ENCODE measurements around the gene GTF2F2.

DNA sequence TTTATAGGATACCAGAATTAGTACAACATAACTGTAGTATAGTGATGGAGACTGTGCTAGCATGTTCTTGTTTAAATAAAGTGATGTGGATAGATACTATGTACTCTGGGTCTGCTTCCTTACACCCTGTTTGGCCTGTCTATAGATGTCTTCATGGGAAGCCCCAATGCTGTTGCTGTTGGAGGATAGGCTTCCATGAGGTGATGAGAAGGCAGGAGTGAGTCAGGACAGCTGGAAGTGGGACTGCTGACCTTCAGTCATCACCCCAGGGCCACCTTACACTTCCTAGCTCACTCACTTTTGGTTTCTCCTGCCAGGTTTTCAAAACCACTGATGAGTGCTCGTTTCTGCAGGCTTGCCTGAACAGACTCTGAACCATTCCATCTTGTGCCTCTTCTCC, 76.3 kb downstream of the GTF2F2 start:
- TF ChIP-seq, protein P1, sequence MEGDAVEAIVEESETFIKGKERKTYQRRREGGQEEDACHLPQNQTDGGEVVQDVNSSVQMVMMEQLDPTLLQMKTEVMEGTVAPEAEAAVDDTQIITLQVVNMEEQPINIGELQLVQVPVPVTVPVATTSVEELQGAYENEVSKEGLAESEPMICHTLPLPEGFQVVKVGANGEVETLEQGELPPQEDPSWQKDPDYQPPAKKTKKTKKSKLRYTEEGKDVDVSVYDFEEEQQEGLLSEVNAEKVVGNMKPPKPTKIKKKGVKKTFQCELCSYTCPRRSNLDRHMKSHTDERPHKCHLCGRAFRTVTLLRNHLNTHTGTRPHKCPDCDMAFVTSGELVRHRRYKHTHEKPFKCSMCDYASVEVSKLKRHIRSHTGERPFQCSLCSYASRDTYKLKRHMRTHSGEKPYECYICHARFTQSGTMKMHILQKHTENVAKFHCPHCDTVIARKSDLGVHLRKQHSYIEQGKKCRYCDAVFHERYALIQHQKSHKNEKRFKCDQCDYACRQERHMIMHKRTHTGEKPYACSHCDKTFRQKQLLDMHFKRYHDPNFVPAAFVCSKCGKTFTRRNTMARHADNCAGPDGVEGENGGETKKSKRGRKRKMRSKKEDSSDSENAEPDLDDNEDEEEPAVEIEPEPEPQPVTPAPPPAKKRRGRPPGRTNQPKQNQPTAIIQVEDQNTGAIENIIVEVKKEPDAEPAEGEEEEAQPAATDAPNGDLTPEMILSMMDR (IDR thresholded peaks at IDR 0.05; ENCODE audit: low read depth, low read length): no peak
- TF ChIP-seq EZH2phosphoT487 (IDR thresholded peaks at IDR 0.05; ENCODE audit: low read depth): no peak
